Fibroblast of mammary gland (primary cell): ENCODE data around the gene ACSF2.

Experiments used
- DNase-seq: peaks from one replicate; pipeline ENCODE4 v3.0.0-alpha.2; 2010; ENCODE audit warnings: low read depth
- H3K4me3 ChIP-seq: 2 replicates; pipeline ENCODE4 v1.5.1; 2011; ENCODE audit warnings: low read depth, mild to moderate bottlenecking, low read length, moderate library complexity; ENCODE audit not compliant: control insufficient read depth
- TF ChIP-seq, protein P1 (sequence below): conservative IDR thresholded peaks from 2 replicates; pipeline ENCODE4 v1.5.1; 2011; ENCODE audit warnings: low read depth, low read length, inconsistent platforms; ENCODE audit not compliant: control insufficient read depth, insufficient read depth

ACSF2 gene

DNA sequence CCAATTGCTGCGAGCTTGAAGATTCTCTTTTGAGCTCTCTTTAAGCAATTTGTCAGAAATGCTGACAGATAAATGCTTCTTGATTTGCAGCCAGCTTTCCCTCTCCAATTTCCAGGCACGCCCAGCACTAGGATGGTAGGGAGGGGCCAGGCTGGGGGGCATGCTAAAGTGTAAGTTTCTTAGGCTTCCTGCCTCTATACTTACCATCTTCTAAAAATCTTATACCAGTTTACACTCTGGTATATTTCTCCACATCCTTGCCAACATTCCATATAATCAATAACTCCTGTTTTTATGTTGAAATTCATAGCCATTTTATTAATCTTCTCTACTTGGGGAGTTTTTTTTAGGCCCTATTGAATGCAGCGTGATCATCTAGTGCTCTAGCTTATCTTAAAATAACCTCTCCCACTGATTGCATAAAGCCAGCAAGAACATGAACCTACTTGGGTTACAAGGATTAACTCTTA lies 17.5 kb downstream of the ACSF2 start:
- TF ChIP-seq, protein P1, sequence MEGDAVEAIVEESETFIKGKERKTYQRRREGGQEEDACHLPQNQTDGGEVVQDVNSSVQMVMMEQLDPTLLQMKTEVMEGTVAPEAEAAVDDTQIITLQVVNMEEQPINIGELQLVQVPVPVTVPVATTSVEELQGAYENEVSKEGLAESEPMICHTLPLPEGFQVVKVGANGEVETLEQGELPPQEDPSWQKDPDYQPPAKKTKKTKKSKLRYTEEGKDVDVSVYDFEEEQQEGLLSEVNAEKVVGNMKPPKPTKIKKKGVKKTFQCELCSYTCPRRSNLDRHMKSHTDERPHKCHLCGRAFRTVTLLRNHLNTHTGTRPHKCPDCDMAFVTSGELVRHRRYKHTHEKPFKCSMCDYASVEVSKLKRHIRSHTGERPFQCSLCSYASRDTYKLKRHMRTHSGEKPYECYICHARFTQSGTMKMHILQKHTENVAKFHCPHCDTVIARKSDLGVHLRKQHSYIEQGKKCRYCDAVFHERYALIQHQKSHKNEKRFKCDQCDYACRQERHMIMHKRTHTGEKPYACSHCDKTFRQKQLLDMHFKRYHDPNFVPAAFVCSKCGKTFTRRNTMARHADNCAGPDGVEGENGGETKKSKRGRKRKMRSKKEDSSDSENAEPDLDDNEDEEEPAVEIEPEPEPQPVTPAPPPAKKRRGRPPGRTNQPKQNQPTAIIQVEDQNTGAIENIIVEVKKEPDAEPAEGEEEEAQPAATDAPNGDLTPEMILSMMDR, result no peak
- no peak for DNase-seq

DNA sequence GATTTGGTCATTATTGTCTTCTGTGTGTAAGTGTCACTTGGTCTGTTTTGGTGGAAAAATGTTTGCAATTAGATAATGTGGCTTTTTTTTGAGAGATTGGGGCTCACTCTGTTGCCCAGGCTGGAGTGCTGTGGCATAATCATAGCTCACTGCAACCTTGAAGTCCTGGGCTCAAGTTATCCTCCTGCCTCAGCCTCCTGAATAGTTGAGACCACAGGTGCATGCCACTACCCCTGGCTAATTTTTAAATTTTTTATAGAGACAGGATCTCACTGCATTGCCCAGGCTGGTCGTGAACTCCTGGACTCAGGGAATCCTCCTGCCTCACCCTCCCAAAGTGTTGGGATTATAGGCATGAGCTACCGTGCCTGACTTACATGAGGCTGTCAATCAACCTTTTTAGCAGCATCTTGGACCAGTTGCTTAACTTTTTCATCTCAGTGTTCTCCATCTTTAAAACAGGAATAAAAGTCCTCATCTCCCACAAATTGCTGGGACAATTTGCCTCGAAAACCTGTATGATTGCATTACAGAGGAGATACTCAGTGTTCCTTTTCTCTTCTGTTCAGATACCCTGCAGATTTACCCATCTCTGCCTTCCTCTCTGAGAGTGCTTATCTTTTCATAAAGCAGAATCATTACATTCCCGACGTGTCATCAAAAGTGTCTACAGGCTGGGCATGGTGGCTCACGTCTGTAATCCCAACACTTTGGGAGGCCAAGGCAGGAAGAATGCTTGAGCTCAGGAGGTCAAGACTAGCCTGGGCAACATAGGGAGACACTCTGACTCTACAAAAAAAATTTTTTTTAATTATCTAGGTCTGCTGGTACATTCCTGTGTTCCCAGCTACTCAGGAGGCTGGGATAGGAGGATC lies 19.1 kb downstream of the ACSF2 start:
- H3K4me3 ChIP-seq, result no peak overlapping the region
- no peak for DNase-seq
- TF ChIP-seq, protein P1, result no peak

More for the DNA sequence above, 17.5 kb downstream of the ACSF2 start:
- H3K4me3 ChIP-seq, result no peak overlapping the region

DNA sequence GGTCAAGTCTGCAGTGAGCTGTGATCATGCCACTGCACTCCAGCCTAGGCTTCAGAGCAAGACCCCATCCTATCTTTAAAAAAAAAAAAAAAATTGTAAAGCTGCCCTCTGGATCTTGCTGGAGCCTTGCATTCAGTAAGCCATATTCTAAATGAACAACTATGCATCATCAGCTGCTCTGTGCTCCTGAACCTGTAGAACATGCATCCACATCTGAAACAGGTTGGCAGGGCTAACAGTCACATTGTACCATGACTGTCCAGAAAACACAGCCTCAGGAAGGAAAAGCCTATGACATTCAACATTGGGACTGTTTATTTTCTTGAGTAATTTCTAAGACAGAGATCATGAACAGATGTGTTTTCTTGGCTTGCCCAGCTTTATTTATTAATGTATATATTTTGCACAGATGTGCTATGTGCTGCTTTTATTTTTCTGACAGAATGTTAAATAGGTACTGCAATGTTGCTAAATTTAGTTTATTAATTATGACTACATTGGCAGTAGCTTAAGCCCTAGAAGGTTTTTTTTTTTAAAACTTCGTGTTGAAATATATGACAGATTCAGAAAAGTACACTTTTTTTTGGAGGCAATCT lies 19.8 kb downstream of the ACSF2 start:
- H3K4me3 ChIP-seq, result no peak overlapping the region
- DNase-seq, result no peak
- TF ChIP-seq, protein P1, result no peak

DNA sequence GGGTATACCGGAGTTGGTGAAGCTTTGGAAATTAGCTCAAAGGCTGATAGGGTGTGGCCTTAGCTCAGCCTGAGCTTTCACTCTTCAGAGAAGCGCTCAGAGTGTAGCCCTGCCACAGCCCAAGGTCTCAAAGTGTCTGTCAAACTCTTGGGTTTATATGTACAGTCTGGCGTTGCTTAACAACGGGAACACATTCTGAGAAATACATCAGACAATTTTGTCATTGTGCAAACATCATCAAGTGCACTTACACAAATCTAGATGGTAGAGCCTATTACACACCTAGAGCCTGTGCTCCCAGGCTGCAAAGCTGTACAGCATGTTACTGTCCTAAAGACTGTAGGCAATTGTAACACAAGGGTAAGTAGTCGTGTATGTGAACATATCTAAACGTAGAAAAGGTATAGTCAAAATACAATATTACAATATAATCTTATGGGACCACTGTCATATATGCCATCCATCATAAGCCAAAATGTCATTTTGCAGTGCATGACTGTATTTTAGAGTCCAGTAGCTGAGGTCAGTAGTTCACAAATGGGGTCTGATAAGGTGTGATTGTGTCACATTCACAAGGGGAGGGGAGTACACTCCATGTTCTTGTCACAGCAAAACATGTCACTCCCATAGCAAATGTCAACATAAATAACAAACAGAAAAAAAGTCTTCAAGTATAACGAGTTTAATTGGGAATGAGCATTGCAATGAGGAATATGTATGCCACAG lies 22.0 kb downstream of the ACSF2 start:
- no peak for DNase-seq
- no peak overlapping the region for H3K4me3 ChIP-seq
- TF ChIP-seq, protein P1, result no peak

DNA sequence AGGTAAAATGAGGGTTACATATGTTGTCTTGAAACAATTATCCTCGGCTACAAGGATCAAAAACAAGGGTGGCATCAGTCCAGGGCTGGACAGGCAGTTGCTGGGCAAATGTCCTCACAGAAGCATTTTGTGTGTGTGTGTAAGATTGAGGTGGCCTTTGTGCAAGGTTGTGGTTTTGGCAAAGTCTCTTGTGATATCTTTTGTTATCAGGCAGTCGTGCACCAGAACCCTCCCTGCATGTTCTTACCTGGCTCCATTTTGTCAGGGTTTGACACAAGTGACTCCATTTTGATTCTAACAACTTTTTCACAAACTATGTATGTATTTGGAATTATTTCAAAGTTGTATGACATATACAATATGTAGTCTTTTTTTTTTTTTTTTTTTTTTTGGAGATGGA lies 22.6 kb downstream of the ACSF2 start:
- TF ChIP-seq, protein P1, result no peak

DNA sequence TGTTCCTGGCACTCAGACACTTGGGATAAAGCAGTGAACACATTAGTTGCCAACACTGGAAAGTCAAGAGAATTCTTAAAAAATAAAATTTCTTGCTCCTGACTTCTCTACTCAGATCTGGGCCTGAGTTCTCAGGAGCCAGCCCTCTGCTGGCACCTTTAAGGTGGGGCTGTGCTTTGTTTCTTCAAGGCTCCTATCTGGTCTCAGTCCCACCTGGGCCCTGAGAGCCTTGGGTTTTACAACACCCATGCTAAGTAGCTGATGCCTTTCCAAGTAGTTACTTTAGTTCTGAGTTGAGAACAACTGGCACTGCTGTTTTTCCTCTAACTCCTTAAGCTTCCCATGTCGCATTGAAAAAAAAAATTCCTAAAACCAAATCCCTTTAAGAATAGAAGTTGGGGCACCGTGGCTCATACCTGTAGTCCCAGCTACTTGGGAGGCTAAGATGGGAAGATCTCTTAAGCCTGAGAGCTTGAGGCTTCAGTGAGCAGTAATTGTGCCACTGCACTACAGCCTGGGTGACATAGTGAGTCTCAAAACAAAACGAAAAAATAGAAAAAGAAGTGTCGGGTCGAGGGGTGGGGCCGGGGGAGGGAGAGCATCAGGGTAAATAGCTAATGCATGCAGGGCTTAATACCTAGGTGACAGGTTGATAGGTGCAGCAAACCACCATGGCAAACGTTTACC lies 26.1 kb downstream of the ACSF2 start:
- DNase-seq, result no peak
- H3K4me3 ChIP-seq, result no peak overlapping the region
- TF ChIP-seq, protein P1, result no peak

More for the DNA sequence above, 22.6 kb downstream of the ACSF2 start:
- DNase-seq, result no peak
- no peak overlapping the region for H3K4me3 ChIP-seq
